Cardiac muscle cell (in vitro differentiated cells and primary cell): ENCODE results near the gene HMGCLL1. TPM values are rescaled to one million over a fixed set of nuclear protein-coding genes. Genes with fewer than 3 reads are reported as not detected.

Experiments
- DNase-seq, 2 donors: peaks; one replicate each; pipeline versions ENCODE4 v3.0.0 to v3.0.0-alpha.2; 2010 to 2017; ENCODE audit warnings: low read depth in 1 of 2, low spot score in 1 of 2
- H3K27ac ChIP-seq: fragments of 200-600 bp; sonication (generic); 2 replicates; pipeline ENCODE4 v1.5.1; 2016
- H3K27me3 ChIP-seq: fragments of 200-600 bp; sonication (generic); 2 replicates; pipeline ENCODE4 v1.6.0; 2016; ENCODE audit warnings: control low read depth
- H3K36me3 ChIP-seq: fragments of 200-600 bp; sonication (generic); 2 replicates; pipeline ENCODE4 v1.5.1; 2016; ENCODE audit warnings: control low read depth
- H3K4me1 ChIP-seq: fragments of 200-600 bp; sonication (generic); 2 replicates; pipeline ENCODE4 v1.8.1; 2017; ENCODE audit warnings: low read depth, mild to moderate bottlenecking, mixed run types
- H3K4me3 ChIP-seq: fragments of 200-600 bp; sonication (generic); 2 replicates; pipeline ENCODE4 v1.5.1; 2016; ENCODE audit warnings: mild to moderate bottlenecking
- H3K9me3 ChIP-seq: fragments of 200-600 bp; sonication (generic); 2 replicates; pipeline ENCODE4 v1.5.1; 2017; ENCODE audit warnings: low read depth, mild to moderate bottlenecking, control low read depth
- CTCF ChIP-seq: IDR thresholded peaks from 2 replicates; pipeline ENCODE4 v1.5.1; 2012; ENCODE audit warnings: low read depth, mild to moderate bottlenecking, low read length
- polyA plus RNA-seq: library from polyadenylated mRNA; unstranded; fragments of >200 nt; fragmentation: Nextera tagmentation; extraction: Ambion mirVana; gene quantifications from 2 replicates; pipeline ENCODE4 v1.2.1, GENCODE V29; 2016
- total RNA-seq: library from RNA; depleted of rRNA; stranded (reverse); fragments of >200 nt; gene quantifications from 2 replicates; pipeline ENCODE4 v1.2.3, GENCODE V29; 2016

Gene HMGCLL1
- total RNA-seq (16.2 and 34.0 TPM in 2 replicates), polyA plus RNA-seq (13.6 and 50.3 TPM in 2 replicates)

GRCh38 chr6:55578537-55579363 lies at the start of gene HMGCLL1:
HMGCLL1 (minus strand) TSS chr6:55579192; CDS start chr6:55579055, 137 bp downstream.
- Histone ChIP-seq H3K27ac (no peak within 1 kb of the TSS), H3K4me3 (peak within 1 kb of the TSS; percentile 47), H3K9me3 (no peaks in the 10 kb centered on the region), H3K27me3 (no peaks in the 10 kb centered on the region), H3K36me3 (no peaks in the 10 kb centered on the region), H3K4me1 (peaks cover 12% of the 10 kb centered on the region)
- TF ChIP-seq CTCF = no peak
- peak; percentile 10 to 84 for DNase-seq

- no peak overlapping the region for H3K27ac ChIP-seq
- TF ChIP-seq CTCF = no peak
- H3K4me1 ChIP-seq = no peaks in the 10 kb centered on the region
- H3K9me3 ChIP-seq = no peaks in the 10 kb centered on the region
- no peaks in the 10 kb centered on the region for H3K36me3 ChIP-seq
- H3K27me3 ChIP-seq = no peaks in the 10 kb centered on the region
- H3K4me3 ChIP-seq = no peak overlapping the region
- DNase-seq = no peak
Measured at GRCh38 chr6:55621993-55622392, 43.0 kb upstream of the HMGCLL1 start.

- no peak for TF ChIP-seq CTCF
- H3K27ac ChIP-seq = no peak overlapping the region
- no peaks in the 10 kb centered on the region for H3K36me3 ChIP-seq
- no peak for DNase-seq
- H3K4me3 ChIP-seq = no peak overlapping the region
- no peaks in the 10 kb centered on the region for H3K4me1 ChIP-seq
- H3K9me3 ChIP-seq = no peaks in the 10 kb centered on the region
- no peaks in the 10 kb centered on the region for H3K27me3 ChIP-seq
Measured at GRCh38 chr6:55621244-55621643, 42.3 kb upstream of the HMGCLL1 start.

GRCh38 chr6:55617272-55617671 lies 38.3 kb upstream of the HMGCLL1 start:
- DNase-seq = peak; percentile 38 to 71
- TF ChIP-seq CTCF = peak; percentile 65
- Histone ChIP-seq H3K4me1 (no peaks in the 10 kb centered on the region), H3K27me3 (no peaks in the 10 kb centered on the region), H3K9me3 (no peaks in the 10 kb centered on the region), H3K27ac (no peak overlapping the region), H3K36me3 (no peaks in the 10 kb centered on the region), H3K4me3 (no peak overlapping the region)

GRCh38 chr6:55604021-55604420 lies 25.0 kb upstream of the HMGCLL1 start:
- Histone ChIP-seq H3K9me3 (no peaks in the 10 kb centered on the region), H3K27ac (no peak overlapping the region), H3K4me1 (peaks cover 4% of the 10 kb centered on the region), H3K27me3 (no peaks in the 10 kb centered on the region), H3K4me3 (no peak overlapping the region), H3K36me3 (no peaks in the 10 kb centered on the region)
- no peak for DNase-seq
- no peak for TF ChIP-seq CTCF
